Right lobe of liver (tissue), 6 donors: ENCODE data around the gene HPSE2. TPM values are rescaled to one million over a fixed set of nuclear protein-coding genes. Genes with fewer than 3 reads are reported as not detected.

ENCODE experiments used
- ATAC-seq, 4 donors: fragments of 200-7000 bp; cut with Tn5 transposase; one replicate each; pipeline ENCODE4 v1.9.1; 2020; ENCODE audit warnings: mild to moderate bottlenecking in 4 of 4, moderate library complexity in 4 of 4
- DNase-seq, 3 donors: peaks; one replicate each; pipeline ENCODE4 v3.0.0-alpha.2; 2020
- H3K27ac ChIP-seq, 3 donors: fragments of 200-600 bp; one replicate each; pipeline ENCODE4 v1.8.0; 2022
- H3K27me3 ChIP-seq, 2 donors: fragments of 200-600 bp; one replicate each; pipeline ENCODE4 v1.8.0; 2022
- H3K36me3 ChIP-seq, 4 donors: fragments of 200-600 bp; sonication (generic) in 1 of 4; one replicate each; pipeline versions ENCODE4 v1.5.1 to v1.8.0; 2017 to 2022; ENCODE audit warnings: control low read depth in 1 of 4
- H3K4me1 ChIP-seq, 4 donors: fragments of 200-600 bp; sonication (generic) in 1 of 4; one replicate each; pipeline versions ENCODE4 v1.5.1 to v1.8.0; 2017 to 2022; ENCODE audit warnings: control low read depth in 1 of 4
- H3K4me3 ChIP-seq, 3 donors: fragments of 200-600 bp; one replicate each; pipeline ENCODE4 v1.8.0; 2022
- H3K9me3 ChIP-seq, 4 donors: fragments of 200-600 bp; sonication (generic) in 1 of 4; one replicate each; pipeline versions ENCODE4 v1.5.1 to v1.8.0; 2017 to 2022; ENCODE audit warnings: control low read depth in 1 of 4
- POLR2A ChIP-seq: fragments of 450-650 bp; IDR thresholded peaks from one replicate; pipeline ENCODE4 v1.6.1; 2017; ENCODE audit warnings: antibody characterized with exemption, mild to moderate bottlenecking
- WGBS: methylation state at CpG from one replicate; pipeline ENCODE4 v1.1.6; 2018; ENCODE audit warnings: low coverage, low lambda C conversion rate; ENCODE audit not compliant: insufficient coverage; ENCODE audit errors: missing lambda C conversion rate; 5-methylcytosine and 5-hydroxymethylcytosine counted together
- intact Hi-C, 2 donors: fragments of 100-400 bp; cut with DNase I; formaldehyde crosslinking; loops; one replicate each; pipeline versions ENCODE4 v1.11.2 to v1.14.1; 2022
- total RNA-seq, 6 experiments: library from RNA; depleted of rRNA in 2 of 6; stranded (reverse); fragments of >200 nt in 2 of 6; fragmentation: NEBNext Ultra II Directional in 3 of 6; extraction: Animal tissue kit (Norgen Biotek cat#: 25700) in 3 of 6; gene quantifications; one replicate each; pipeline versions ENCODE4 v1.1.0 to v1.2.4, GENCODE V29; 2016 to 2023
- TF ChIP-seq, protein P1 (sequence below), 4 donors: fragments of 200-600 bp in 3 of 4; fragments of 450-650 bp in 1 of 4; IDR thresholded peaks; one replicate each; pipeline versions ENCODE4 v1.5.1 to v1.8.0; 2016 to 2022; ENCODE audit warnings: antibody characterized with exemption in 4 of 4, mild to moderate bottlenecking in 2 of 4
- donor health status: DM: no; HTN: yes; CAD: no.
- donor health status: DM: no; HTN: no; CAD: no.
- donor health status: DM: no; HTN: no; CAD: no.
- donor health status: DM: no; HTN: yes; CAD: no.
- donor health status: DM: no; HTN: yes; CAD: no.

Gene HPSE2
- total RNA-seq, 6 experiments from 2014 or later, result not detected

DNA sequence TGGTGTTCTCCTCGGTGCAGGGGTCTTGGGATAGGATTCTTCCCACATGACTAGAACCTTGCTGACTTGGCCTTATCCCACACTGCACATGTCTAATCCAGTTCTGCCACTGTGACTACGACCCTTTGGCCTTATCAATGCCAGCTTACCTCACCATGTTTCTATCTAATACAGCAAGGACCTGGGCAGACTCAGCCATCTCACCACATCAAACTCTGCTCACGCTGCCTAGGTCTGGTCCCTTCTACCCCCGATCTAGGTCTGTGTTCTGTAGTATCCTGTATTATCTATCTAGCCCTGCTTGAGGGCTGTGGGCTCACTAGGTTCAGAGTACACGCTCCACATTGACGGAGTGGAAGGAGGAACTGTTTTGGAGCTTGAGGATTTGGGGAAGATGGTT lies 282.4 kb downstream of the HPSE2 start:
- WGBS, result 60% methylated on average over 5 of the region's 6 CpGs
- Histone ChIP-seq H3K36me3 (no peaks in the 10 kb centered on the region), H3K27ac (no peak overlapping the region), H3K4me3 (no peak overlapping the region), H3K27me3 (no peaks in the 10 kb centered on the region), H3K9me3 (no peaks in the 10 kb centered on the region), H3K4me1 (no peaks in the 10 kb centered on the region)
- DNase-seq (no peak), ATAC-seq (no peak)
- intact Hi-C loops, result no loop called here
- TF ChIP-seq, protein P1, sequence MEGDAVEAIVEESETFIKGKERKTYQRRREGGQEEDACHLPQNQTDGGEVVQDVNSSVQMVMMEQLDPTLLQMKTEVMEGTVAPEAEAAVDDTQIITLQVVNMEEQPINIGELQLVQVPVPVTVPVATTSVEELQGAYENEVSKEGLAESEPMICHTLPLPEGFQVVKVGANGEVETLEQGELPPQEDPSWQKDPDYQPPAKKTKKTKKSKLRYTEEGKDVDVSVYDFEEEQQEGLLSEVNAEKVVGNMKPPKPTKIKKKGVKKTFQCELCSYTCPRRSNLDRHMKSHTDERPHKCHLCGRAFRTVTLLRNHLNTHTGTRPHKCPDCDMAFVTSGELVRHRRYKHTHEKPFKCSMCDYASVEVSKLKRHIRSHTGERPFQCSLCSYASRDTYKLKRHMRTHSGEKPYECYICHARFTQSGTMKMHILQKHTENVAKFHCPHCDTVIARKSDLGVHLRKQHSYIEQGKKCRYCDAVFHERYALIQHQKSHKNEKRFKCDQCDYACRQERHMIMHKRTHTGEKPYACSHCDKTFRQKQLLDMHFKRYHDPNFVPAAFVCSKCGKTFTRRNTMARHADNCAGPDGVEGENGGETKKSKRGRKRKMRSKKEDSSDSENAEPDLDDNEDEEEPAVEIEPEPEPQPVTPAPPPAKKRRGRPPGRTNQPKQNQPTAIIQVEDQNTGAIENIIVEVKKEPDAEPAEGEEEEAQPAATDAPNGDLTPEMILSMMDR (IDR thresholded peaks at IDR 0.05), result no peak
- no peak for TF ChIP-seq POLR2A

DNA sequence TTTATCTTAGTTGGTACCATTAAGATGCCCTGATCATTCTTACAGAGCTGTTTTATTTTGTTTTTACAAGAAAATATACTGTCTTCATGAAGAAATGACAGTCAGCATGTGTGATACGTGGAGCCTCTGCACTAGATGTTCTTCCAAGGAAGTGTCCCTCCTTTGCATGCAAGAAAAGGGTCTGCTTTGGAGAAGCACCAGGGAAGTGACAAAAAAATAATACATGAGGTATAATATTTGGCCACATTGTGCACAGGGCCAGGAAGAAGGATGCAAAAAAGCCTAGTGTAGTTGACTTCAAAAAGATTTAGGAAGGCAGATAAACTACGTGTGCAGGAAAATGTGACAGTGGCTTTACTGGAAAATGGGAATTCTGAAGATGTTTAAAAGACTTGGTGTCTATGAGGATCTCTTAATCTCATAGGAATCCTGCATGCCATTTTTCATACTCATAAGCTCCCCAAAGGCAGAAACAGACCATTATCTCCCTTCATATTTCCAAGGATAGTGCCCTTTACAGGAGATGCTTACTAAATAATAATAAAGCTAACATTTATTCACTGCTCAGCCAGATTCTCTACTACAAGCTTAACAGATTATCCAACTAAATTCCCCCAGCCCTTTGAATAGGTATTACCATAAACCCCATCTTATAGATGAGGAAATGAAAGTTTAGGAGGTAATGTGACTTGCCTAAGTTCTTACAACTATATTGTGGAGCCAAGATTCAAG lies 284.2 kb downstream of the HPSE2 start:
- 50% methylated on average over 2 of the region's 2 CpGs for WGBS
- H3K4me3 ChIP-seq, result no peak overlapping the region
- DNase-seq (no peak), ATAC-seq (no peak)
- no peaks in the 10 kb centered on the region for H3K27me3 ChIP-seq
- H3K27ac ChIP-seq, result no peak overlapping the region
- intact Hi-C loops, result no loop called here
- TF ChIP-seq POLR2A, result no peak
- TF ChIP-seq, protein P1 (IDR thresholded peaks at IDR 0.05), result no peak
- no peaks in the 10 kb centered on the region for H3K36me3 ChIP-seq
- H3K9me3 ChIP-seq, result no peaks in the 10 kb centered on the region
- no peaks in the 10 kb centered on the region for H3K4me1 ChIP-seq

DNA sequence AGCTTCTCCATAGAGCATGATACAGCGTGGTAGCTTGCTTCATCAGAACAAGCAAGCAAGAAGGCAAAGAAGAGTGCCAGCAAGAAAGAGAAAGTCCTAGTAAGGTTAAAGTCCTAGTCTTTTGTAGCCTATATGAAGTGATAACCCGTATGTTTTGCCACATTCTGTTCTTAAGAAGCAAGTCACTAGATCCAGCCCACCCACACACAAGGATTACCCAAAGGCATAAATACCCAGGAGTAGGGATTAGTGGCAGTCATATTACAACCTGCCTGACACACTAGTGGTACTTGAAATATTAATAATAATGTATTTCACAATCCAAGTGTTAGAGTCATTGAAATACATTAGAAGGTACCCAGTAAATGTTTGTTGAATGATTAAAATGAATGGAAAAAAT lies 285.5 kb downstream of the HPSE2 start:
- Histone ChIP-seq H3K27ac (no peak overlapping the region), H3K27me3 (no peaks in the 10 kb centered on the region), H3K4me1 (no peaks in the 10 kb centered on the region), H3K36me3 (no peaks in the 10 kb centered on the region), H3K9me3 (no peaks in the 10 kb centered on the region), H3K4me3 (no peak overlapping the region)
- ATAC-seq (no peak), DNase-seq (no peak)
- intact Hi-C loops, result no loop called here
- 47% methylated on average over 2 of the region's 2 CpGs for WGBS
- no peak for TF ChIP-seq POLR2A
- TF ChIP-seq, protein P1 (IDR thresholded peaks at IDR 0.05), result no peak

DNA sequence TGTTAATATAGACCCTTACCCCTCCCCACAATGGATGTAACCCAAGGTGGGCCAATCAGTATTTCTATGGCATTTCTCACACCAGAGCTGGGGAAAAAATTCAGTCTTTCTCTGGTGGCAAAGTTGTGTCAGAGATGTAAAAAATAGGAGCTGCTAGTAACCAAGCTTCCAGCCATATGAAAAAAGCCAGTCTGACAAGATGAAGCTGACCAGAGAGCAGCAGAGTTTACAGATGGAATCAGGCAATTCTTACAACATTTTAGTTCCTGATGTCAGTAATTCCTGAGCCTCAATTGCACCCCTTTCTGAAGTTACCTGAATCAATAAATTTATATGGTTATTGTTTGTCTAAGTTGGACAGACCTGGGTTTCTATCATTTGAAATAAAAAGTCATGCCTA lies 286.3 kb downstream of the HPSE2 start:
- no peaks in the 10 kb centered on the region for H3K27me3 ChIP-seq
- H3K4me3 ChIP-seq, result no peak overlapping the region
- no peaks in the 10 kb centered on the region for H3K36me3 ChIP-seq
- no peaks in the 10 kb centered on the region for H3K9me3 ChIP-seq
- intact Hi-C loops, result no loop called here
- H3K4me1 ChIP-seq, result no peaks in the 10 kb centered on the region
- DNase-seq, result no peak
- no peak for ATAC-seq
- H3K27ac ChIP-seq, result no peak overlapping the region
- TF ChIP-seq, protein P1 (IDR thresholded peaks at IDR 0.05), result no peak
- no peak for TF ChIP-seq POLR2A

DNA sequence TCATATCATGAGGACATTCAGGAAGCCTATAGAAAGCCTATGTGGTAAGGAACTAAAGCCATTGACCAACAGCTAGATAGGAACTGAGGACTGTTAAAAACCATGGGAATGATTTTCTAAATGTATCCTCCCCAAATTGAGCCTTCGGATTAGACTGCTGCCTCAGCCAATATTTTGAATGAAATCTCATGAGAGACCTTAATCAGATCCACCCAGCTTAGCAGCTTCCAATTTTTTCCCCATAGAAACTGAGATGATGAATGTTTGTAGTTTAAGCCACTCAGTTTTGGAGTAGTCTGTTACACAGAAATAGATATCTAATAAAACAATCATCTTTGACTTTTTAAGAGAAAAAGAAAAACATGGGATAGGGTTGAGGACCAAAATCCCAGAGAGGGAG lies 292.0 kb downstream of the HPSE2 start:
- ATAC-seq (no peak), DNase-seq (no peak)
- Histone ChIP-seq H3K36me3 (no peaks in the 10 kb centered on the region), H3K9me3 (no peaks in the 10 kb centered on the region), H3K27ac (no peak overlapping the region), H3K27me3 (no peaks in the 10 kb centered on the region), H3K4me1 (no peaks in the 10 kb centered on the region), H3K4me3 (no peak overlapping the region)
- intact Hi-C loops, result no loop called here
- 35% methylated on average over 1 of the region's 1 CpG for WGBS
- TF ChIP-seq POLR2A, result no peak
- TF ChIP-seq, protein P1 (IDR thresholded peaks at IDR 0.05), result no peak
